Fibroblast of skin of abdomen (primary cell): Measurements from ENCODE around the gene FKBP6.
"Not testable (repeated sequence)": the region's sequence is repeated elsewhere in the genome, so short reads cannot be mapped to it uniquely, and the experiment has no call there.

ENCODE experiments used
- DNase-seq: peaks from one replicate; pipeline ENCODE4 v3.0.0-alpha.2; 2013

Gene FKBP6

DNA sequence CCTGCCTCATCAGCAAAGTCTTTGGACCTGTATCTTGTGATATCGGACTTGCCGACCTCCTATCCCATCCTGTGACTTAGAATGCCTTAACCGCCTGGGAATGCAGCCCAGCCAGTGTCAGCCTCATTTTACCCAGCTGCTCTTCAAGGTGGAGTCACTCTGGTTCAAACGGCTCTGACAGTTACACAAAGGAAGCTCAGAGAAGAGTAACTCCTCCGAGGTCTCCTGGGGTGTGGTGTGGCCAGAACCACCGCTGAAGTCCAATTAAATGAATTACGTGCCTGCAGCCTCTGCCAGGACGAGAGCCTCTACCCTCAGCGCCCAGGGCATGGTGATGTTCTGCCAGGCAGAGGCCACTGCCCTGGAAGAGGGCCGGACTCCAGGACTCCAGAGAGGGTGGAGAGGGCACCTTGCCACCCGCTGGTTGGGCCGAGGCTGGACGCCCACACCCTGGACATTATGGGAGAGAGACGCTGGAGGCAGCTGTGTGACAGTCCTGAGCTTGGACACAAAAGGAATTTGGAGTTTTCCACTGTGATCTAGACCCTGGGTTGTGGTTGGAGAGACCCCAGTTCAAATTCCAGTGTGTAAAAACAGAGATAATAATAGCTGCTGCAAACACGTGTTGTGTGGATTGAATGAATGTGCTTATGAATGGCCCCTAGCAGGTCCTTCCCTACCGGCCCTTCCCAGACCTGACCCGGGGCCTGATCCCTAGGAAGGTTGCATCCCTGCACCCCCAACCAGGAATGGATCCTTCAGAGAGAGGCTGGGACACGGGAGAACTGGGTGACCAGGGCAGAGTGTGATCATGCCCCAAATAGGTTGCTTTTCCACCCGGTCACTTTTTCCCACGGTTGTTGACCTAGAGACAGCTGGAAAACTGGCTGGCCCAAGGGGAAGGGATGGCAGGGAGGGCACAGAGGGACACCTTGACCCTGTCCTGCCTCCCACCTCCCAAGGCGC, 67.9 kb downstream of the FKBP6 start:
- DNase-seq, result no peak

GRCh38 chr7:73397521-73398281, 69.7 kb downstream of the FKBP6 start:
- DNase-seq, result no peak

GRCh38 chr7:73399185-73400050, 71.5 kb downstream of the FKBP6 start:
- peak; percentile 73 for DNase-seq

DNA sequence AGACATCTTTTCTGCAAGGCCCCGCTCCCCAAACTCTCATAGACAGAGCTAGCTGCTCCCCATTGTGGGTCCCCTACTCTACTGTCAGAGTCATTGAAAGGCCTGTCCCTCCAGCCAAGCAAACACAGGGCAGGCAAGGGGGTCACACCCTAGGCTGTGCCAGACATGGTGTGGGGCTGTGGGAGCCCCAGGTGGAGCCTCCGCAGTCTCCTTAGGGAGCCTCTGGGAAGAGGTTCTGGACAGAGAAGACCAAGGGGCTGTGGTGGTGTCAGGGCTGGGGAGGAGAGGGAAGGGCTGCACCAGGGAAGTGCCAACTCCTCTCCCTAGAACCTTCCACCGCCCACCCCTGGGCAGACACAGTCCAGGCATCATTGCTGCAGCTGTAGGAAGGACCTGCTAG, 76.9 kb downstream of the FKBP6 start:
- not testable (repeated sequence) for DNase-seq
